ENCODE results near the gene SNUPN. TPM values are rescaled to one million over a fixed set of nuclear protein-coding genes. Genes with fewer than 3 reads are reported as not detected.

Gene SNUPN
- total and polyA plus RNA-seq, 9 donors = 20.4 to 35.3 (median 29.2) TPM

GRCh38 chr15:75646112-75646943, 20.8 kb upstream of the SNUPN start:
- Histone ChIP-seq H3K27ac (peak overlapping the region; percentile 80 to 96), H3K36me3 (no peaks in the 10 kb centered on the region), H3K4me1 (ENCODE audit: insufficient read depth) (peaks cover 27% of the 10 kb centered on the region), H3K9me3 (no peaks in the 10 kb centered on the region), H3K27me3 (no peaks in the 10 kb centered on the region), H3K4me3 (peak overlapping the region; percentile 81)
- DNase-seq = no peak
- intact Hi-C loops (cut with DNase I) = loop anchor here in 2 of 4 donors (5.0 to 10.0 kb wide), 2 partner anchors 36 to 192 kb away; partner anchors contain the start of gene SIN3A (in 1 of the 2)
- no peak for TF ChIP-seq CTCF (IDR thresholded peaks at IDR 0.05)
- no peak for TF ChIP-seq EP300 (IDR thresholded peaks at IDR 0.05)
- TF ChIP-seq POLR2A (IDR thresholded peaks at IDR 0.05) = no peak
- WGBS, 3 donors = 34 to 39% (median 36%) methylated on average over 5 of the region's 5 CpGs

GRCh38 chr15:75644376-75644775, 18.9 kb upstream of the SNUPN start:
- Histone ChIP-seq H3K36me3 (no peaks in the 10 kb centered on the region), H3K4me1 (ENCODE audit: insufficient read depth) (peaks cover 11% of the 10 kb centered on the region), H3K27me3 (no peaks in the 10 kb centered on the region), H3K9me3 (no peaks in the 10 kb centered on the region), H3K4me3 (no peak overlapping the region), H3K27ac (no peak overlapping the region)
- TF ChIP-seq CTCF (IDR thresholded peaks at IDR 0.05) (no peak), POLR2A (IDR thresholded peaks at IDR 0.05) (no peak), EP300 (IDR thresholded peaks at IDR 0.05) (no peak)
- intact Hi-C loops (cut with DNase I) = loop anchor here in 1 of 4 donors (10.0 kb wide), 1 partner anchor 190 kb away; the partner anchor contains the start of gene SIN3A
- 78 to 82% (median 82%) methylated on average over 2 of the region's 2 CpGs for whole genome bisulfite sequencing, 3 donors
- no peak for DNase-seq

GRCh38 chr15:75641603-75642002, 16.1 kb upstream of the SNUPN start:
- no peaks in the 10 kb centered on the region for H3K36me3 ChIP-seq
- H3K4me1 ChIP-seq (ENCODE audit: insufficient read depth) = peaks cover 6% of the 10 kb centered on the region
- H3K27me3 ChIP-seq = no peaks in the 10 kb centered on the region
- no peak for TF ChIP-seq POLR2A (IDR thresholded peaks at IDR 0.05)
- no peak for TF ChIP-seq EP300 (IDR thresholded peaks at IDR 0.05)
- no peak for TF ChIP-seq CTCF (IDR thresholded peaks at IDR 0.05)
- H3K9me3 ChIP-seq = no peaks in the 10 kb centered on the region
- no peak overlapping the region for H3K4me3 ChIP-seq
- intact Hi-C loops (cut with DNase I) = loop anchor here in 1 of 4 donors (10.0 kb wide), 1 partner anchor 187 kb away; the partner anchor contains the start of gene SIN3A
- no peak overlapping the region for H3K27ac ChIP-seq
- no peak for DNase-seq
- 64 to 80% (median 66%) methylated on average over 5 of the region's 5 CpGs for WGBS, 3 donors

- Histone ChIP-seq H3K9me3 (no peaks in the 10 kb centered on the region), H3K36me3 (no peaks in the 10 kb centered on the region), H3K4me1 (ENCODE audit: insufficient read depth) (peaks cover 4% of the 10 kb centered on the region), H3K27ac (no peak overlapping the region), H3K4me3 (no peak overlapping the region), H3K27me3 (no peaks in the 10 kb centered on the region)
- WGBS, 3 donors = 63 to 70% (median 66%) methylated on average over 4 of the region's 4 CpGs
- DNase-seq = no peak
- intact Hi-C loops (cut with DNase I) = loop anchor here in 1 of 4 donors (10.0 kb wide), 1 partner anchor 186 kb away; the partner anchor contains the start of gene SIN3A
- TF ChIP-seq CTCF (IDR thresholded peaks at IDR 0.05) = no peak
- TF ChIP-seq EP300 (IDR thresholded peaks at IDR 0.05) = no peak
- no peak for TF ChIP-seq POLR2A (IDR thresholded peaks at IDR 0.05)
These were observed 15.6 kb upstream of the SNUPN start for GRCh38 chr15:75641179-75641503.
